Heart right ventricle (tissue), 16 donors: ENCODE measurements around the gene PRKAR1B. TPM values are rescaled to one million over a fixed set of nuclear protein-coding genes. Genes with fewer than 3 reads are reported as not detected.

Experiments used
- ATAC-seq, 8 donors: fragments of 200-7000 bp; cut with Tn5 transposase; one replicate each; pipeline ENCODE4 v1.9.1; 2020; ENCODE audit warnings: mild to moderate bottlenecking in 8 of 8, moderate library complexity in 8 of 8, moderate number of reproducible peaks in 1 of 8
- DNase-seq, 2 donors: peaks; one replicate each; pipeline ENCODE4 v3.0.0-alpha.2; 2020
- H3K27ac ChIP-seq, 10 donors: fragments of 200-600 bp; sonication (generic) in 2 of 10; one replicate each; pipeline versions ENCODE4 v1.5.0 to v1.8.0; 2020 to 2022; ENCODE audit warnings: mild to moderate bottlenecking in 3 of 10
- H3K27me3 ChIP-seq, 7 donors: fragments of 200-600 bp; one replicate each; pipeline ENCODE4 v1.8.0; 2021 to 2022; ENCODE audit warnings: mild to moderate bottlenecking in 2 of 7
- H3K36me3 ChIP-seq, 9 donors: fragments of 200-600 bp; sonication (generic) in 1 of 9; one replicate each; pipeline versions ENCODE4 v1.5.0 to v1.8.0; 2020 to 2022; ENCODE audit warnings: mild to moderate bottlenecking in 2 of 9
- H3K4me1 ChIP-seq, 9 donors: fragments of 200-600 bp; sonication (generic) in 1 of 9; one replicate each; pipeline versions ENCODE4 v1.5.0 to v1.8.0; 2020 to 2022; ENCODE audit warnings: mild to moderate bottlenecking in 4 of 9
- H3K4me3 ChIP-seq, 10 donors: fragments of 200-600 bp; sonication (generic) in 2 of 10; one replicate each; pipeline versions ENCODE4 v1.5.0 to v1.8.0; 2020 to 2022; ENCODE audit warnings: mild to moderate bottlenecking in 7 of 10, moderate library complexity in 2 of 10
- H3K9me3 ChIP-seq, 11 donors: fragments of 200-600 bp in 10 of 11; sonication (generic) in 2 of 11; one replicate each; pipeline versions ENCODE4 v1.5.0 to v1.8.0; 2013 to 2022; ENCODE audit warnings: mild to moderate bottlenecking in 2 of 11, control low read depth in 1 of 11, moderate library complexity in 1 of 11
- WGBS, 2 donors: extraction: QIAGEN DNeasy Blood & Tissue Kit; methylation state at CpG; one replicate each; pipeline ENCODE4 v1.1.7; 2013; ENCODE audit warnings: inconsistent platforms in 1 of 2; 5-methylcytosine and 5-hydroxymethylcytosine counted together
- intact Hi-C, 10 donors: fragments of 100-400 bp; cut with DNase I; formaldehyde crosslinking; loops; one replicate each; pipeline versions ENCODE4 v1.11.1 to v1.14.2; 2022
- polyA plus RNA-seq, 2 donors: library from polyadenylated mRNA; stranded (reverse); fragments of 200-250 nt; gene quantifications; one replicate each; pipeline ENCODE4 v1.2.3, GENCODE V29; 2013
- total RNA-seq, 10 donors: library from RNA; stranded (reverse); fragmentation: NEBNext Ultra II Directional in 3 of 10; extraction: Animal tissue kit (Norgen Biotek cat#: 25700) in 3 of 10; gene quantifications; one replicate each; pipeline versions ENCODE4 v1.2.1 to v1.2.4, GENCODE V29; 2021 to 2023
- TF ChIP-seq, protein P1 (sequence below), 9 donors: fragments of 200-600 bp; sonication (generic) in 2 of 9; IDR thresholded peaks; one replicate each; pipeline versions ENCODE4 v1.5.0 to v1.8.0; 2021 to 2022; ENCODE audit warnings: antibody characterized with exemption in 9 of 9, mild to moderate bottlenecking in 5 of 9, moderate library complexity in 1 of 9
- donor health status: Arrhythmogenic right ventricular cardiomyopathy.
- donor health status: ischemic (EF 13 %, LVEDD 7.1; RV severe dilation, severe dysfunction).
- donor health status: healthy with polysubstance abuse.
- donor health status: DM: no; HTN: yes; CAD: no.
- donor health status: DM: no; HTN: no; CAD: no.
- donor health status: ischemic (EF 25% LVEDD 6.9; RV normal size, moderate dysfunction).
- donor health status: ischemic (EF 25% LVEDD 5.7; RV mildly dilated, moderate dysfunction).
- donor health status: healthy.
- donor health status: DM: yes; HTN: yes; CAD: no.
- donor health status: Ischemic cardiomyopathy.
- donor health status: ischemic (EF 35%, LVEDD 5.7; RV mildly dilated, moderate dysfunction).
- donor health status: nonischemic (EF 11% LVEDD 7.7; RV severe dilation, severe dysfunction).
- donor health status: DM: yes; HTN: yes; CAD: no.
- donor health status: PGD.
- donor health status: ischemic (EF 29% LVEDD 5.4; RV normal size, mild dysfunction).
- donor health status: nonischemic (EF 23%, LVEDD 6.1; RV moderate dilation, normal function).

The PRKAR1B gene
- total and polyA plus RNA-seq, 12 donors, result 5.0 to 24.5 (median 20.6) TPM

DNA sequence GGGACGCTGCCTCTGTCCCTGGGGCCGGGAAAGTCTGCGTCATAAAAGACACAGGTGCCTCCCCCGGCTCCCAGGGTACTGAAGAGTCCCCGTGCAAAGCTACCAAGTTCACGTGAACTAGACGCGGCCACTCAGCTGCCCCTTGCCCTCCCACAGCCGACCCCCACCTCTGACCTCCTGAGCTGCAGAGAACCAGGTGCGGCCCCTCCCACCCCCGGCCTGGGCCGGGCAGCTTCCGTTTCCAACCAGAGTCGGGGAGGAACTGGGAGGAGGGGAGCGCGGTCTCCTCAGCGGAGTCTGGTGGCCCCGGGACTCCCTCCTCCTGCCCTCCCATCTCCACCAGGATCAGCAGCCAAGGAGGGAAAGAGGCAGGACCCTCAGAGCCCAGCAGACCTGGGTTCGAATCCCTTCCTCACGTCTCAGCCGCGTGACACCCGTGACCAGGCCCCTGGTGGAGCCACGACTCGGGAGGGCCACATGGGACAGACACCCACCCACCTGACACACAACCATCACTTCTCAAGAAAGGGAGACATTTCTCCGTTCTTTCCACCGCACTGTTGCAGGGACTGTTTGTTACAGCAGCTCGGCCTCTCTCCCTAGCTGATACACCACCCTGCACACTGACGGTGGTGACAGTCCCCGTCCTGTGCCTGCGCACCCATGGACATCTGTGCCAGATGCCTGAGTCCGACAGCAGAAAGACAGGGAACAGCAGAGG is 170.1 kb downstream of the PRKAR1B start:
- intact Hi-C loops, result no loop called here
- TF ChIP-seq, protein P1, sequence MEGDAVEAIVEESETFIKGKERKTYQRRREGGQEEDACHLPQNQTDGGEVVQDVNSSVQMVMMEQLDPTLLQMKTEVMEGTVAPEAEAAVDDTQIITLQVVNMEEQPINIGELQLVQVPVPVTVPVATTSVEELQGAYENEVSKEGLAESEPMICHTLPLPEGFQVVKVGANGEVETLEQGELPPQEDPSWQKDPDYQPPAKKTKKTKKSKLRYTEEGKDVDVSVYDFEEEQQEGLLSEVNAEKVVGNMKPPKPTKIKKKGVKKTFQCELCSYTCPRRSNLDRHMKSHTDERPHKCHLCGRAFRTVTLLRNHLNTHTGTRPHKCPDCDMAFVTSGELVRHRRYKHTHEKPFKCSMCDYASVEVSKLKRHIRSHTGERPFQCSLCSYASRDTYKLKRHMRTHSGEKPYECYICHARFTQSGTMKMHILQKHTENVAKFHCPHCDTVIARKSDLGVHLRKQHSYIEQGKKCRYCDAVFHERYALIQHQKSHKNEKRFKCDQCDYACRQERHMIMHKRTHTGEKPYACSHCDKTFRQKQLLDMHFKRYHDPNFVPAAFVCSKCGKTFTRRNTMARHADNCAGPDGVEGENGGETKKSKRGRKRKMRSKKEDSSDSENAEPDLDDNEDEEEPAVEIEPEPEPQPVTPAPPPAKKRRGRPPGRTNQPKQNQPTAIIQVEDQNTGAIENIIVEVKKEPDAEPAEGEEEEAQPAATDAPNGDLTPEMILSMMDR (IDR thresholded peaks at IDR 0.05), result no peak
- peak in 2 of 8 donors; percentile 5 to 9 for ATAC-seq
- WGBS, 2 donors, result 91 to 93% methylated on average over 32 of the region's 32 CpGs
- no peak for DNase-seq
- Histone ChIP-seq H3K36me3 (no peaks in the 10 kb centered on the region), H3K4me1 (peaks cover 0 to 17% (median 0%) of the 10 kb centered on the region in 9 donors), H3K27me3 (no peaks in the 10 kb centered on the region), H3K27ac (peak overlapping the region in 3 of 10 donors; percentile 13 to 75 (median 51)), H3K9me3 (peaks cover 0 to 5% (median 0%) of the 10 kb centered on the region in 11 donors), H3K4me3 (no peak overlapping the region)

DNA sequence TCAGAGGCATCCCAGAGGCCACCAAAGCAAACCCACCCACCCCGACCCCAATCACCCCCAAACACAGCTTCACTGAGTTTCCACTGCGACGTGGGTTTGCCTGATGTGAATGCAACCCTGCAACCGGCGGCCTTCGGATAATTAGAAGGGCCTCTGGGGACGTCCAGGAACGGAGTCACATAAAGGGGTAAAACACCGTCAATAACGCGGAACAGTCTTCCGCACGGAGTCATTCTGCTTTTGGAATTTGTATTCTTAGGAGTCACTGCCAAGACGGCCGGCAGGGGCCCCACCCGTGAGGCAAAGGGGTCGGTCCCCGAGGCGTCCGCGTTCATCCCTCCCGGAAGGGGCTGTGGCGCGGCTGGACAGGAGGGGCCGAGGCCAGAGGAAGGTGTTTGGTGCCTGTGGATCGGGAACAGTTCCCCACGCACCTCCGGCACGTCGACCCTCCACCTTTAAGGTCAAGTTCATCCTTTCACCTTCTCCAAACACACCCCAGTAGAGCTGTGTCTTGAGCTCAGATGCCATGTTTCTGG is 170.7 kb downstream of the PRKAR1B start:
- WGBS, 2 donors, result 83 to 86% methylated on average over 30 of the region's 30 CpGs
- H3K9me3 ChIP-seq, result peaks cover 0 to 5% (median 0%) of the 10 kb centered on the region in 11 donors
- peak overlapping the region in 1 of 10 donors; percentile 51 for H3K27ac ChIP-seq
- H3K27me3 ChIP-seq, result no peaks in the 10 kb centered on the region
- no peaks in the 10 kb centered on the region for H3K36me3 ChIP-seq
- intact Hi-C loops, result no loop called here
- DNase-seq (no peak), ATAC-seq (no peak)
- TF ChIP-seq, protein P1 (IDR thresholded peaks at IDR 0.05), result no peak
- peaks cover 0 to 17% (median 0%) of the 10 kb centered on the region in 9 donors for H3K4me1 ChIP-seq
- H3K4me3 ChIP-seq, result no peak overlapping the region

DNA sequence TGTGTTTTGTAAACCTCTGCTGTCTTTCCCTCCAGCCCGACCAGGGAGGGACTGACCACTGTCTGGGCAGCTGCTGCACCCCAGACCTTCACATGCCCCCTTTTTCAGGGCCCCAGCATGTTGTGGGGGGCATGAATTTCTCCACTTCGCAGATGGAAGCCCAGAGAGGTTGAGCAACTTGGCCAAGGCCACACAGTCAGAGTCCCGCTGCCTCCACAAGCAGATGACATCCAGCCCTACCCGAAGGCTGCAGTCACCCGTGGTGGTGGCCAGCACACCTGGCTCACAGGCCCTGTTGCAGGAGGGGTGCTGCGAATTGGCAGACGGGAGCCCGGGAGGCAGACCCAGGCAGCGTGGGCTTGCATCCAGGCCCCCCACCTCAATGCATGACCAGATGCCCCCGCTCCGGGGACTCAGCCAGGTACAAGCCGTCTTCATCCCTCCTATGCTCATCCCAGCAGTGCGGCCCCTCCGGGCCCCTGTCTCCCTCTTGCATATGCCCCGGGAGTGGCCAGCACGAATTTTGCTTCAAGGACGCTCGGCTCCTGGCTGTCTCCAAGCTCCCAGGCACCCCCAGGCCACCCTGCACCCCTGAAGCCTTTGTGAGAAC is 171.4 kb downstream of the PRKAR1B start:
- WGBS, 2 donors, result 95 to 96% methylated on average over 18 of the region's 18 CpGs
- peaks cover 0 to 5% (median 0%) of the 10 kb centered on the region in 11 donors for H3K9me3 ChIP-seq
- DNase-seq (no peak), ATAC-seq (no peak)
- H3K27ac ChIP-seq, result no peak overlapping the region
- intact Hi-C loops, result no loop called here
- H3K4me1 ChIP-seq, result peaks cover 0 to 17% (median 0%) of the 10 kb centered on the region in 9 donors
- H3K4me3 ChIP-seq, result no peak overlapping the region
- TF ChIP-seq, protein P1 (IDR thresholded peaks at IDR 0.05), result no peak
- H3K36me3 ChIP-seq, result no peaks in the 10 kb centered on the region
- no peaks in the 10 kb centered on the region for H3K27me3 ChIP-seq

DNA sequence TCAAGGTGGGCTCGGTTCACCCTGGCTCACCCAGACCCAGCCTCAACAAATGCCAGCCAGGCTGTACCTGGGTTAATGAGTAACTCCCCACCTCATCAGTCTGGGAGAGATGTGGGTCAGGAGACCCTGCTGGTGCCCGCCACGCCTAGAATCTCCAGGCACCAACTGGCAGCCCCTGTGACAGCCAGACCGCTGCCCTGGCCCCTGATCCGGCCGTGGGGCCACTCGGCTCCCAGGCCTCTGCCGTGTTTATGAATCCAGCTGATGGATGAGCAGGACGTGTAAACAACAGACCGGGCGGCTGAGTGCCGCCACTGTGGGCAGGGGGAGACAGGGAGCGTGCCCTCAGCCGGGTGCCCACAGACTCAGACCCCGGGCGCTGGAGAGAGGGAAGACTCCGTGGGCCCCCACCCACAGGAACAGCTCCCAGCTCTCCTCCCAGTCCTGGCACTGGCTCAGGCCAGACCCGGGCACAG is 173.4 kb downstream of the PRKAR1B start:
- intact Hi-C loops, result no loop called here
- TF ChIP-seq, protein P1 (IDR thresholded peaks at IDR 0.05), result no peak
- ATAC-seq, result no peak
- Histone ChIP-seq H3K36me3 (no peaks in the 10 kb centered on the region), H3K27ac (no peak overlapping the region), H3K9me3 (peaks cover 0 to 5% (median 0%) of the 10 kb centered on the region in 11 donors), H3K4me1 (peaks cover 0 to 17% (median 0%) of the 10 kb centered on the region in 9 donors), H3K27me3 (no peaks in the 10 kb centered on the region), H3K4me3 (no peak overlapping the region)
- 90 to 92% methylated on average over 18 of the region's 18 CpGs for WGBS, 2 donors
- DNase-seq, result no peak
